H7 (cell line): Measurements from ENCODE around the gene SPARC. TPM values are rescaled to one million over a fixed set of nuclear protein-coding genes. Genes with fewer than 3 reads are reported as not detected.
A peak's percentile ranks its signal among the peaks of the same experiment; 100 is the strongest.

Experiments used
- DNase-seq: peaks from one replicate; pipeline ENCODE4 v3.0.0; 2012
- H3K27me3 ChIP-seq: 2 replicates; pipeline ENCODE4 v1.6.0; 2011; ENCODE audit warnings: mild to moderate bottlenecking, low read length; ENCODE audit not compliant: control insufficient read depth, insufficient read depth
- H3K36me3 ChIP-seq: replicated peaks from 2 replicates; pipeline ENCODE4 v1.5.1; 2011; ENCODE audit warnings: low read length; ENCODE audit not compliant: control insufficient read depth, insufficient read depth
- H3K4me3 ChIP-seq: 2 replicates; pipeline ENCODE4 v1.5.1; 2011; ENCODE audit warnings: low read depth, mild to moderate bottlenecking, control low read depth, low read length, moderate library complexity; ENCODE audit not compliant: insufficient read depth
- total RNA-seq: library from RNA; depleted of rRNA; stranded (reverse); fragments of >200 nt; shearing (Covaris generic); gene quantifications from 2 replicates; pipeline ENCODE4 v1.2.3, GENCODE V29; 2014; rRNA removed

SPARC gene
- total RNA-seq, 1 experiment from 2014 or later: 483 TPM

GRCh38 chr5:151620461-151620840, 66.3 kb downstream of the SPARC start:
- no peak for DNase-seq

GRCh38 chr5:151619812-151620460, 66.8 kb downstream of the SPARC start:
- no peaks in the 10 kb centered on the region for H3K36me3 ChIP-seq
- DNase-seq: peak; percentile 67
- no peaks in the 10 kb centered on the region for H3K27me3 ChIP-seq
- no peak overlapping the region for H3K4me3 ChIP-seq

More at GRCh38 chr5:151620461-151620840, 66.3 kb downstream of the SPARC start:
- H3K27me3 ChIP-seq: no peaks in the 10 kb centered on the region
- no peak overlapping the region for H3K4me3 ChIP-seq
- no peaks in the 10 kb centered on the region for H3K36me3 ChIP-seq

- no peaks in the 10 kb centered on the region for H3K36me3 ChIP-seq
- no peaks in the 10 kb centered on the region for H3K27me3 ChIP-seq
- H3K4me3 ChIP-seq: no peak overlapping the region
- no peak for DNase-seq
Measured at GRCh38 chr5:151618907-151619306, 67.8 kb downstream of the SPARC start.

GRCh38 chr5:151617841-151618710, 68.6 kb downstream of the SPARC start:
- DNase-seq: no peak
- H3K27me3 ChIP-seq: no peaks in the 10 kb centered on the region
- H3K4me3 ChIP-seq: no peak overlapping the region
- H3K36me3 ChIP-seq: no peaks in the 10 kb centered on the region

DNA sequence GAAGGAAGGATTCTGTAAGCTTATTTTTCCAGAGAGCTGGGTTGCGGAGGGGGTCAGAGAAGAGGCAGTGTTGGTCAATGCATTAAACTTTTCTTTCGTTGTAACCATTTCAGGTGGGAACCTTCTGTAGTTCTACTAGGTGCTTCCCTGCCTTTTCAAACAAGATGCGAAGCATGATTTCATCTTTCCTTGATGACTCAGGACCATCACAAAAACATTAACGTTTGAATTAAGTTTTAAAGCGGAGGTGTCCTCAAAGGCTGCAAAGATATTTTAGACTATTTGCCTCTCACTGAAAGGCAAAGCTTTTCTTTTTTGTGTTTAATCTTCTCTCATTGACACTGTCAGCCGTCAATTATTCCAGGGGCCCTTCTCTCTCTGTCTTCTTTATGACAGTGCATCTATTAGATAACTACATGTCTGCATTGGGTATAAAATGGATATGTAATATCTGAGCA, 69.3 kb downstream of the SPARC start:
- H3K36me3 ChIP-seq: no peaks in the 10 kb centered on the region
- no peak overlapping the region for H3K4me3 ChIP-seq
- H3K27me3 ChIP-seq: no peaks in the 10 kb centered on the region
- no peak for DNase-seq

DNA sequence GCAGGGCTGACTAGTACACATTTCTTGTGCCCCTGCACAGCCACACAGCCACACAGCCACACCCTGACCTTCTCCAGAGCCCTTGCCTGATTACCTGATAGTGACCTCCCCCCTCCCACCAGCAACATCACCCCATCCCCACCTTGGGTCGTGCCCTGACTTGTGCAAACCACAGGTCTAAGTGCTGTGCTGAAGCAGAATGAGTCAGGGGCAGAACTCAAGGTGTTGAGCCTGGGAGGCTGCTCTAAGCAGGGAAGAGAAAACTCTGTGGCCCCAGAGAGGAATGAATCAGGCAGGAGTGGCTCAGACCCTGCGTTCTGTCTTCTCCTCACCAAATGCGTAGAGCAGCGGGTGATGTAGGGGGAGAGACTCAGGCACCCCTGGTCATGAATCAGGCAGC, 71.3 kb downstream of the SPARC start:
- no peaks in the 10 kb centered on the region for H3K27me3 ChIP-seq
- no peak for DNase-seq
- no peaks in the 10 kb centered on the region for H3K36me3 ChIP-seq
- H3K4me3 ChIP-seq: no peak overlapping the region

- H3K27me3 ChIP-seq: no peaks in the 10 kb centered on the region
- no peaks in the 10 kb centered on the region for H3K36me3 ChIP-seq
- no peak overlapping the region for H3K4me3 ChIP-seq
- no peak for DNase-seq
Measured at GRCh38 chr5:151614565-151614964, 72.2 kb downstream of the SPARC start.

GRCh38 chr5:151612689-151613427, 73.9 kb downstream of the SPARC start:
- H3K4me3 ChIP-seq: no peak overlapping the region
- no peaks in the 10 kb centered on the region for H3K36me3 ChIP-seq
- no peaks in the 10 kb centered on the region for H3K27me3 ChIP-seq
- DNase-seq: no peak

DNA sequence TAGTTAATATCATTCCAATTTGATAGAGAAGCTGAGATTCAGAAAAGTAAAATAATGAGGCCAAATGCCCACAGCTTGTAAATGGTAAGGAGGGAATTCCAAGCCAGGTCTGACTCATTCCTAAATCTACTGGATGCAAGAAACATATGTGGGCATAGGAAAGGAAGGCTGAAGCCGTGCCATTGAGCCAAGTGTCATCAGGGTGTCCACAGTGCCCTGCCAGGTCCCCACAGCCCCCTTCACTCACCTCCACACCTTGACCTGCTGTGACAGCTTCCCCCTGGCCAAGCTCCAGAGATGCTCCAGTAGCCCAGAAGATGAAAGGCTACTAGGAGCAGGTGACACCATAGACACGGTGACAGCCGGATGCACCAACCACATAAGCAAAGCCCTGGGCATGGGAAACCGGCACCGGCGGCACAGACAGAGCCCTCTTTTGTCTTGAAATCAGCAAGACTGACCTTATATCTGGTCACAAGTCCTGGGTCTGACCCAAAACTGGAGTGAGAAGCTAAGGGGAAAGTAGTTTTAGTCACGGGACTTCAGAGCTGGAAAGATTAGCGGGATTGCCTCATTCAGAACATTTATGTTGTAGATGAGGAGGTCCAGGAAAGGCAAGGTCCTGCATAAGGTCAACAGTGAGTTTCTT, 75.5 kb downstream of the SPARC start:
- Histone ChIP-seq H3K36me3 (no peaks in the 10 kb centered on the region), H3K27me3 (no peaks in the 10 kb centered on the region), H3K4me3 (no peak overlapping the region)
- DNase-seq: no peak

Other genes starting within 250 kb of the SPARC start
- gene SLC36A1, start 239.3 kb downstream of the SPARC start, total RNA-seq: 6.7 and 7.1 TPM in 2 replicates
- under 0.01 TPM in 2 replicates for gene FAT2, start 95.6 kb downstream of the SPARC start, total RNA-seq
- gene ATOX1, start 71.7 kb upstream of the SPARC start, total RNA-seq: 38.9 and 50.9 TPM in 2 replicates
- 170 and 204 TPM in 2 replicates for gene G3BP1, start 85.0 kb upstream of the SPARC start, total RNA-seq
- not detected in 2 replicates for gene GLRA1, start 237.9 kb upstream of the SPARC start, total RNA-seq